ENCODE measurements around the gene TIGD6. TPM values are rescaled to one million over a fixed set of nuclear protein-coding genes. Genes with fewer than 3 reads are reported as not detected.
A peak's percentile ranks its signal among the peaks of the same experiment; 100 is the strongest.

The TIGD6 gene
- total RNA-seq, 4 donors from 2014 or later: 0.20 to 2.5 (median 1.6) TPM

GRCh38 chr5:150009671-150010387 is 9.4 kb upstream of the TIGD6 start:
- TF ChIP-seq CTCF (IDR thresholded peaks at IDR 0.05) (no peak), POLR2A (IDR thresholded peaks at IDR 0.05) (no peak), EP300 (IDR thresholded peaks at IDR 0.05; ENCODE audit: low read depth) (no peak), POLR2AphosphoS5 (IDR thresholded peaks at IDR 0.05) (no peak)
- no peak overlapping the region for H3K27ac ChIP-seq
- in situ Hi-C loops (cut with MboI; ENCODE audit: low pct_ligation_motif_present in 1 of 4, low pct_unique_long_range_greater_than_20kb in 1 of 4, low sequenced_read_pairs in 3 of 4): no loop called here
- DNase-seq: no peak
- H3K9me3 ChIP-seq: no peaks in the 10 kb centered on the region
- H3K27me3 ChIP-seq: no peaks in the 10 kb centered on the region
- WGBS, 2 donors (ENCODE audit: low coverage in 1 of 2): 96 to 100% methylated on average over 2 to 6 of the region's 6 CpGs
- H3K4me3 ChIP-seq: no peak overlapping the region
- peaks cover 0 to 56% (median 21%) of the 10 kb centered on the region in 4 donors for H3K36me3 ChIP-seq
- intact Hi-C loops (cut with DNase I; ENCODE audit: low total_unique reads): no loop called here
- H3K4me1 ChIP-seq: peaks cover 0 to 21% (median 8%) of the 10 kb centered on the region in 4 donors

GRCh38 chr5:150007050-150007449 is 6.6 kb upstream of the TIGD6 start:
- H3K36me3 ChIP-seq: peaks cover 0 to 41% (median 14%) of the 10 kb centered on the region in 4 donors
- peaks cover 9 to 28% (median 11%) of the 10 kb centered on the region in 4 donors for H3K4me1 ChIP-seq
- intact Hi-C loops (cut with DNase I; ENCODE audit: low total_unique reads) (no loop called here), in situ Hi-C loops (cut with MboI; ENCODE audit: low pct_ligation_motif_present in 1 of 4, low pct_unique_long_range_greater_than_20kb in 1 of 4, low sequenced_read_pairs in 3 of 4) (no loop called here)
- no peak overlapping the region for H3K4me3 ChIP-seq
- no peak overlapping the region for H3K27ac ChIP-seq
- no peaks in the 10 kb centered on the region for H3K27me3 ChIP-seq
- H3K9me3 ChIP-seq: no peaks in the 10 kb centered on the region
- no peak for DNase-seq
- TF ChIP-seq POLR2A (IDR thresholded peaks at IDR 0.05) (no peak), POLR2AphosphoS5 (IDR thresholded peaks at IDR 0.05) (no peak), CTCF (IDR thresholded peaks at IDR 0.05) (no peak), EP300 (IDR thresholded peaks at IDR 0.05; ENCODE audit: low read depth) (no peak)

GRCh38 chr5:150006318-150006717 is 5.9 kb upstream of the TIGD6 start:
- peaks cover 11 to 35% (median 17%) of the 10 kb centered on the region in 4 donors for H3K4me1 ChIP-seq
- peaks cover 0 to 36% (median 14%) of the 10 kb centered on the region in 4 donors for H3K36me3 ChIP-seq
- in situ Hi-C loops (cut with MboI; ENCODE audit: low pct_ligation_motif_present in 1 of 4, low pct_unique_long_range_greater_than_20kb in 1 of 4, low sequenced_read_pairs in 3 of 4) (no loop called here), intact Hi-C loops (cut with DNase I; ENCODE audit: low total_unique reads) (no loop called here)
- 91 to 92% methylated on average over 4 of the region's 4 CpGs for WGBS, 2 donors (ENCODE audit: low coverage in 1 of 2)
- no peak overlapping the region for H3K4me3 ChIP-seq
- H3K27ac ChIP-seq: no peak overlapping the region
- H3K9me3 ChIP-seq: no peaks in the 10 kb centered on the region
- TF ChIP-seq POLR2A (IDR thresholded peaks at IDR 0.05) (no peak), CTCF (IDR thresholded peaks at IDR 0.05) (no peak), EP300 (IDR thresholded peaks at IDR 0.05; ENCODE audit: low read depth) (no peak), POLR2AphosphoS5 (IDR thresholded peaks at IDR 0.05) (no peak)
- no peak for DNase-seq
- no peaks in the 10 kb centered on the region for H3K27me3 ChIP-seq

GRCh38 chr5:150001660-150002486 is 1.4 kb upstream of the TIGD6 start:
- Histone ChIP-seq H3K36me3 (peaks cover 0 to 18% (median 2%) of the 10 kb centered on the region in 4 donors), H3K9me3 (no peaks in the 10 kb centered on the region), H3K27ac (peak overlapping the region; percentile 93 to 99 (median 96)), H3K27me3 (no peaks in the 10 kb centered on the region), H3K4me1 (peaks cover 11 to 42% (median 28%) of the 10 kb centered on the region in 4 donors), H3K4me3 (peak overlapping the region; percentile 75 to 99 (median 92))
- WGBS, 2 donors (ENCODE audit: low coverage in 1 of 2): 11 to 13% methylated on average over 8 of the region's 8 CpGs
- in situ Hi-C loops (cut with MboI; ENCODE audit: low pct_ligation_motif_present in 1 of 4, low pct_unique_long_range_greater_than_20kb in 1 of 4, low sequenced_read_pairs in 3 of 4) (no loop called here), intact Hi-C loops (cut with DNase I; ENCODE audit: low total_unique reads) (no loop called here)
- DNase-seq: peak; percentile 59
- no peak for TF ChIP-seq POLR2AphosphoS5 (IDR thresholded peaks at IDR 0.05)
- TF ChIP-seq POLR2A (IDR thresholded peaks at IDR 0.05): no peak
- no peak for TF ChIP-seq EP300 (IDR thresholded peaks at IDR 0.05; ENCODE audit: low read depth)
- TF ChIP-seq CTCF (IDR thresholded peaks at IDR 0.05): peak; percentile 61 to 79 (median 65)

All from transverse colon (tissue), 4 donors.